ENCODE data around the gene RTL10.

GRCh38 chr22:19824926-19825339 is 29.7 kb downstream of the RTL10 start:
- no peak for TF ChIP-seq ARNT (IDR thresholded peaks at IDR 0.05)
- TF ChIP-seq SP1 (IDR thresholded peaks at IDR 0.05), result no peak
- TF ChIP-seq BHLHE40 (IDR thresholded peaks at IDR 0.05; ENCODE audit: borderline replicate concordance), result no peak
- TF ChIP-seq NFRKB (IDR thresholded peaks at IDR 0.05), result no peak
- TF ChIP-seq TARDBP (IDR thresholded peaks at IDR 0.05), result no peak
- no peak for TF ChIP-seq PKNOX1 (IDR thresholded peaks at IDR 0.05)
- no peak for TF ChIP-seq L3MBTL2 (conservative IDR thresholded peaks at IDR 0.05)
- no peak for TF ChIP-seq FOXM1 (IDR thresholded peaks at IDR 0.05; ENCODE audit: borderline replicate concordance)
- no peak for TF ChIP-seq ELF4 (IDR thresholded peaks at IDR 0.05)
- no peak for TF ChIP-seq SUZ12 (IDR thresholded peaks at IDR 0.05)
- no peak for TF ChIP-seq LEF1 (IDR thresholded peaks at IDR 0.05; ENCODE audit: borderline replicate concordance)
- no peak for TF ChIP-seq CTBP1 (IDR thresholded peaks at IDR 0.05; ENCODE audit: borderline replicate concordance)
- no peak for TF ChIP-seq ZNF384 (IDR thresholded peaks at IDR 0.05)
- no peak for TF ChIP-seq HDGF (IDR thresholded peaks at IDR 0.05; ENCODE audit: borderline replicate concordance)

All from HEK293T (cell line).